HG03175 (cell line): ENCODE results near the gene TUBG2.

ENCODE experiments used
- ATAC-seq: cut with Tn5 transposase; IDR thresholded peaks from one replicate; pipeline ENCODE4 v1.9.1; 2021; ENCODE audit warnings: mild to moderate bottlenecking, moderate library complexity; ENCODE audit not compliant: unreplicated experiment

The TUBG2 gene

GRCh38 chr17:42676424-42677011 lies 17.4 kb downstream of the TUBG2 start, which contains the start of gene PLEKHH3:
Gene PLEKHH3, minus strand, starts transcription at chr17:42676994. Its CDS starts 431 bp downstream, at chr17:42676563.
- ATAC-seq: no peak

GRCh38 chr17:42677012-42677857 lies 18.2 kb downstream of the TUBG2 start:
- ATAC-seq: peak; percentile 67

- no peak for ATAC-seq
Observed at GRCh38 chr17:42677921-42678781, 19.1 kb downstream of the TUBG2 start.

- no peak for ATAC-seq
Observed at GRCh38 chr17:42678951-42679491, 19.9 kb downstream of the TUBG2 start.

GRCh38 chr17:42679492-42680330 lies 20.6 kb downstream of the TUBG2 start:
- peak; percentile 22 for ATAC-seq

GRCh38 chr17:42680331-42680808 lies 21.3 kb downstream of the TUBG2 start:
- ATAC-seq: no peak

GRCh38 chr17:42681976-42682721 lies 23.1 kb downstream of the TUBG2 start, which contains the start of gene CNTNAP1:
Gene CNTNAP1, plus strand, starts transcription at chr17:42682531. Its CDS starts 299 bp downstream, at chr17:42682830.
- no peak for ATAC-seq

- ATAC-seq: no peak
Observed at GRCh38 chr17:42682722-42683403, 23.8 kb downstream of the TUBG2 start.

- no peak for ATAC-seq
Observed at GRCh38 chr17:42683407-42684034, 24.4 kb downstream of the TUBG2 start.

GRCh38 chr17:42684929-42685556 lies 26.0 kb downstream of the TUBG2 start:
- no peak for ATAC-seq

GRCh38 chr17:42685831-42686230 lies 26.7 kb downstream of the TUBG2 start:
- ATAC-seq: no peak

- ATAC-seq: no peak
Observed at GRCh38 chr17:42686520-42687128, 27.5 kb downstream of the TUBG2 start.

- no peak for ATAC-seq
Observed at GRCh38 chr17:42687707-42688320, 28.7 kb downstream of the TUBG2 start.

GRCh38 chr17:42690596-42690995 lies 31.5 kb downstream of the TUBG2 start:
- no peak for ATAC-seq

GRCh38 chr17:42691021-42691545 lies 32.0 kb downstream of the TUBG2 start:
- no peak for ATAC-seq

- ATAC-seq: no peak
Observed at GRCh38 chr17:42692489-42692888, 33.4 kb downstream of the TUBG2 start.

GRCh38 chr17:42694524-42694923 lies 35.4 kb downstream of the TUBG2 start:
- ATAC-seq: no peak
